T47D (cell line): ENCODE measurements around the gene ITLN1.

Source experiments
- DNase-seq, 2 experiments: peaks; one replicate each; pipeline versions ENCODE4 v3.0.0 to v3.0.0-alpha.2; 2011 to 2012; ENCODE audit warnings: low read depth in 1 of 2, low spot score in 1 of 2
- JUND ChIP-seq: IDR thresholded peaks from 2 replicates; pipeline ENCODE4 v1.6.1; 2012; ENCODE audit warnings: low read depth
- in situ Hi-C: cut with HindIII; loops from 2 replicates; pipeline ENCODE4 v1.10.0; 2016; ENCODE audit warnings: low sequenced_read_pairs, low pct_unique_long_range_greater_than_20kb

The ITLN1 gene

DNA sequence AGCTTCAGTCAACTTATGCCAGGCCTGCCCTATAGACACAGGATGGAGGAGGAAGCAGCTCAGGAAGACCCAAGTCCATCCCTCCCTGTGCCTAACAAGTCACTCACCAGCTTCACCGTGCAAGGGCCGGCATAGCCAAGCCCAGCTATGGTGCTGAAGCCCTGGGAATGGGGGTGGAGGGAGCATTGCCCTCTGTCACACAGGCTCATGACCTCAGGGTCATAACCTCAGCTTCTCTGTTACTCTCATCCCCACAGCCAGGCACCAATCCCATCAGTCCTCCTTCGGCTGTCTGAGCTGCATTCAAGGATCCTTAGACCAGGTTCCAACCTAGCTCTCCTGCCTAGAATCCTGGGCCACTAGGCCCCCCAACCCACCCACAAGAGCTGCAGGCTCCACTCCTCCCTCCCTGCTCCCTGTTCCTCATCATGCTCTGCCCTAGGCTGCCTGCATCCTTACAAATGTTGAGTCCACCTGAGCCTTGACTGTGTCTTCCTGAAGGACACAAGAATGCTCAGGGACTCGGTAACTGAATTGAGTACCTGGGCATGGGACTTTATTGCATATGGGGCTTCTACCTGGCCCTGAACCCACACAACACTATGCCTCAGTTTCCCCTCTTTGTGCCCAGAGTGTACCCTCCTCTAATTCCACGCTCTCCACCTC, 24.0 kb downstream of the ITLN1 start:
- in situ Hi-C loops: no loop called here
- TF ChIP-seq JUND: no peak
- DNase-seq: no peak

DNA sequence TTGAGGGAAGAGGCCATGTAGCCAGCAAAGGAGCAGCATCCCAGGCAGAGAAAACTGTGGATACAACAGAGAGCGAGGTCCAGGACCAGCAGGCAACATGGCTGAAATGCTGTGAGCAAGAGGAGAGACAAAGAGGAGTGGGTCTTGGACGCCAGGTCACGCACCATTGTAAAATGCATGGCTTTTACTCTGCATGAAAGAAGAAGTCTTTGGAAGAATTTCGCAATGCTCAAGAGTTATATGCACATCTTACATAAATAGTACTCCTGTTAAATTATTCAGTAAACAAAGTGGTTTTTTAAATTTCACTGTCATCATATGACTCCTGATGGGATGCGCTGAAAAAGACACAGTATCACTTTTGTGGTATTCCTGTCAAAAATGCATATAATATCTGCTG, 25.8 kb downstream of the ITLN1 start:
- TF ChIP-seq JUND: no peak
- DNase-seq: no peak
- in situ Hi-C loops: no loop called here

DNA sequence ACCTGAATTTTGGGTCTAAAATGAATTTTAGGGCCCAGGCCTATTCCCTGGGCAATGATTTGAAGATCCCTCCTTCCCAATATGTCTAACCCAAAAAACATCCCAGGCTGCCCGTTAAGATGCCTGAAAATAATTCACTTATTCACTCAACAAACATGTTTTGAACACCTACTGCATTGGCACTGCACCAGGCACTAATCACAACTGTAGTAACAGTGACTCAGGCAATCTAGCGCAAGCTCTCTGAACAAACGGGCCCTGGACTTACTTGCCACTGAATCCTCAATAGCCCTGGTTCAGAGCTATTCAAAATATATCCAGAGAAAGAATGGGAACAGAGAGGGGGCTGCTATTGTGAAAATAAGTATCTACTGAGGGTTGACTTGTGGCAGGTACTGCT, 26.5 kb downstream of the ITLN1 start:
- TF ChIP-seq JUND: no peak
- DNase-seq: no peak
- in situ Hi-C loops: no loop called here

DNA sequence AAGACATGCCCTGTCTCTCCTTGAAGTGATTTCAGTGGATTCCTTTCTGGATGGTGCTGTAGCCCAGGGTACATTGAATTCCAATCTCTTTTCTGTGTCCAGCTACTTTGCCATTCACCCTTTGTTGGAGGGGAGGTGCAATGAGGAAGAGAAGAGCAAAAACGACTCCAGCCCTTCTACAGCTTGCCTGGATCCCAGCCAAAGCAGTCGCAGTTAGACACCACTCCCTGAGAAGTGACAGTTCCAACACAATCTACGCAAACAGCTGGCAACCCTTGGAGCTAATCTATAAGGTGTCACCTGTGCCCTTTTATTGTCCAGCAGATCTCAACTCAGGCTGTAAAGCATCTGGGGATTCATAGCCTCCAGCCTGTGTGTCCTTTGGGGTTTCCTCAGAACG, 26.9 kb downstream of the ITLN1 start:
- TF ChIP-seq JUND: no peak
- no peak for DNase-seq
- in situ Hi-C loops: no loop called here

DNA sequence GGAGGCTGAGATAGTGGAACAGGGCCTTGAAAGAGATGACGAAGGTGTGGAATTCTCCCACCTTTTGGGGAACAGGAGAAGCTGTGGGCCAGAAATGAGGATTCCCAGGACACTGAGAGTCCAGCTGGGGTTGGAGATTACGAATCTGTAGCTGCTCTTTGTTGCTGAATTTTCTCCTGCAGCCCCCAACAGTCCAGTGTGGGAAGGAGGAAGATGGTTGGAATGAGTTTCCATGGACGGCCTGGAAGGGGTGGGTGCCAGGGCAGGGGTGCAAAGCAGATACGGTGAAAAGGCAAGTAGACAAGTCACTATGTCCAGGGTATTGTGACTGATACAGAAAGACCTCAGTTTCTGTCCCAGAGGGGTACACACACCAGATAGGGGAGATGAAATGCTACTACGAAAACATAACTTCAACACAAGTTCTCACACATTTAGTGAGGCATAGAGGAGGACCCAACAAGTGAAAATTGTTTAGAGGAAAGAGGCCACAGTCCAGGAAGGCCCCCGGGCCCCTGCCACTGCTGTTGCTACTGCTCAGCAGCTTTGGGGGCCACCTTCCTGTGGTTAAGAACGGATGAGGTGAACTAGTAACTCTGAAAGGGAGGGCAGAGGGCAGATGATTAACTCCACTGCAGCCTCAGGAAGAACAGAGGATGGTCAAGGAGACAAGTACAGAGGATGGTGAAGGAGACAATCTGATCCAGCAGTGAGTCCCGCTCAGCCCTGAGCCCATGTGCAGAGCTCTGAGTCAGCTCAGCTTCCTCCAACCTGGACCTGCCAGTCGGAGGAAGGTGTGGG, 29.6 kb downstream of the ITLN1 start:
- in situ Hi-C loops: no loop called here
- TF ChIP-seq JUND: no peak

DNA sequence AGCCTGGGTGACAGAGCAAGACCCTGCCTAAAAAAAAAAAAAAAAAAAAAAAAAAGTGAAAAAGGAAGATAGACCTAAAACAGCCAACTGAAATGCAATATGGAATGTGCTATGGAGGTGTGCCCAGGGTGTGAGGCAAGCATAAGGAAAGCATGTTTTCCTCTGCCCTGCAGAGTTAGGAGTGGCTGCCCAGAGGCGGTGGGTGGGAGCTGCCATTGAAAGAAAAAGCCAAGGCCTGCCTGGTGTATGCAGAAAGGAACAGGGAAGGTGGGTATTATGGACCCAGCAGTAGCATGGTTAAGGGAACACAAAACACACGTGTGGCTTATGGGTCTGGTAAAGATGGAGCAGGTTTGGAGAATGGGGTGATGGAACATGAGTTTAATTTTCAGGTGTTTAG, 31.2 kb downstream of the ITLN1 start:
- in situ Hi-C loops: no loop called here
- DNase-seq: no peak
- no peak for TF ChIP-seq JUND

More for the DNA sequence above, 29.6 kb downstream of the ITLN1 start:
- no peak for DNase-seq

DNA sequence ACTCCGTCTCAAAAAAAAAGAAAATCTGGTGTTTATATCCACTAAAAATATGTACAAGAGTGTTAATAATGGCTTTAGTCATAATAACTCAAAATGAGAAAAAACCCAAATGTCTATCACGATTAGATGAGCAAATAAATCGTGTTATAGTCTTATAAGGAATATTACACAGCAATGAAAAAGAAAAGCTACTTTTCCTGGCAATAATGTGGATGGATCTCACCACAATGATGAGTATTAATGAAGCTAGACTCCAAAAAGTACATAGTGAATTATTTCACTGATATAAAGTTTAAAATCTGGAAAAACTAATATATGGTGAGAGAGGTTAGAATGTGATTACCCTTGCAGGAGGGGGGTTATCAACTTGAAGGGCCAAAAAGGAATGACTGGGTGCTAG, 32.0 kb downstream of the ITLN1 start:
- DNase-seq: no peak
- no peak for TF ChIP-seq JUND
- in situ Hi-C loops: no loop called here

DNA sequence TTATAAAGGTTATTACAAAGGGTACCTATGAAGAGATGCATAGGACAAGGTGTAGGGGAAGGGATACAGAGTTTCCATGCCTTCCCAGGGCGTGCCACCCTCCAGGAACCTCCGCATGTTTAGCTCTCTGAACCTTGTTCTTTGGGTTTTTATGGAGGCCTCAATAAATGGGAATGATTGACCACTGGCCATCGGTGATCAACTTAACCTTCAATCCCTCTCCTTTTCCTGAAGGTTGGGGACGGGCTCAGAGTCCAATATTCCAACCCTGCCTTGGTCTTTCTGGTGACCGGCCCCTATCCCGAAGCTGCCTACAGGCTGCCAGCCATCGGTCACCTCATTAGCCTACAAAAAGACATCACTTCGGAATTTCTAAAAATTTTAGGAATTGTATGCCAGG, 34.0 kb downstream of the ITLN1 start:
- TF ChIP-seq JUND: no peak
- DNase-seq: no peak
- in situ Hi-C loops: no loop called here

DNA sequence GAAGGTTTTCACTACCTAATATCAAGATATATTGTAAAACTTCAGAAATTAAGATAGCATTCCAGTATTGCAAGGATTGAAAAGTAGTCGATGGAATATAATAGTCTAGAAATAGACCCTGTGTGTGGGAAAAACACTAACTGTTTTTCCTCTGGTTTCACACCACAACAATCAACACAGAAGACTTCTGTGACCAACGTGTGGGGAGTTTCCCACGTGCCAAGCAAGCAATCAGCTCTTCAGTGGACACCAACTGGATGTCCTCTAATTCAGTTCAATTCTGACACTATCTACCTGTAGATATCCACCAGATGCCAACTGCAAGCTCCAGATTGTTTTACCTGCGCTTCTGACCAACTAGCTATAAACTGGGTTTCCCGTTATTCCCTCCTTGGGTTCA, 34.4 kb downstream of the ITLN1 start:
- no peak for TF ChIP-seq JUND
- in situ Hi-C loops: no loop called here
- no peak for DNase-seq

DNA sequence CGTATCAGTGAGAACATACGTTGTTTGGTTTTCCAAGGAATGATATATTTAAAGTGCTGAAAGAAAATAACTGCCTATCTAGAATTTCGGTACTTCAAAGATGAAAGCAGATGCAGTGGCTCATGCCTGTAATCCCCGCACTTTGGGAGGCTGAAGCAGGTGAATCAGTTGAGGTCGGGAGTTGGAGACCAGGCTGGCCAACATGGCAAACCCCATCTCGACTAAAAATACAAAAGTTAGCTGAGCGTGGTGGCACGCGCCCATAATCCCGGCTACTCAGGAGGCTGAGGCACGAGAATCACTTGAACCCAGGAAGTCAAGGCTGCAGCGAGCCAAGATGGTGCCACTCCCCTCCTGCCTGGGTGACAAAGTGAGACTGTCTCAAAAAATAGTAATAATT, 38.7 kb downstream of the ITLN1 start:
- TF ChIP-seq JUND: no peak
- DNase-seq: no peak
- in situ Hi-C loops: no loop called here

DNA sequence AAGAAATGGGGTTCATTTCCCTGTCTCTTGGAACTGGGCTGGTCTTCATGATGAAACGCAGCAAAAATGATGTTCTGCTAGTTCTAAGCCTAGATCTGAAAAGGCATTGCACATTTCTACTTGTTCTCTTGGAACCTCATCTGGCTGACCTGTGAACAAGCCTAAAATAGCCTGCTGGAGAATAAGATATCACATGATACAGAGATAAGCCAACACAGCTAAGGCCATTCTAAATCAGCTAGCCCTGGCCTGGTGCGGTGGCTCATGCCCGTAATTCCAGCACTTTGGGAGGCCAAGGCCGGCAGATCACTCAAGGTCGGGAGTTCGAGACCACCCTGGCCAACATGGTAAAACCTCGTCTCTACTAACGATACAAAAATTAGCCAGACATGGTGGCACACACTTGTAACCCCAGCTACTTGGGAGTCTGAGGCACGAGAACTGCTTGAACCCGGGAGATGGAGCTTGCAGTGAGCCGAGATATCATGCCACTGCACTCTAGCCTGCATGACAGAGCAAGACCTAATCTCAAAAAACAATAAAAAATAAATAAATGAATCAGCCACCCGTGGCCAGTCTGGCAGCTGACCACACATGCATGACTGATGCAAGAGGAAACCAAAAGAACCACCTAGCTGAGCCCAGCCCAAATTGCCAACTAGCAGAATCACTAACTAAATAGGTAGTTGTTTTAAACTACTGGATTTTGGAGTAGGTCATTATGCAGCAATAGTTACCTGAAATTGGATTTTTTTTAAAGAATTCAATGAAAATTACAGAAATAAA, 40.3 kb downstream of the ITLN1 start:
- in situ Hi-C loops: no loop called here
- TF ChIP-seq JUND: no peak
- no peak for DNase-seq

DNA sequence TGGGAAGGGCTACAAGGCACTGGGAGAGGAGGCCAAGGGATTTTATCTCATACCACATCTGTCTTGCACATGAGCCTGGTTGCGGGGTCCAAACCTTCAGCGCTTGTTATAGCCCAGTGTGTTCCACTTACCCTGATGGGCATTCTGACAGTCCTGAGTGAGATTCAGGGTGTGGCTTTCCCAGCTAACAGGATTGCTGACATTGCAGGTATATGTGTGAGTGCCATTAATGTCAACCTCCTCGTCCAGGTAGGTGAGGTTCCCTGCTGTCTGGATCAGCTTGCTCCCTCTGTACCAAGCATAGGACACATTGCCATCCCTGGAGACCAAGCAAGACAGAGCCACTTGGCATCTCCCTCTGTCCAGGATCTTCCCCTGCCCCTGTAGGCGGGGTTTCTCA, 43.9 kb downstream of the ITLN1 start:
- no peak for TF ChIP-seq JUND
- DNase-seq: no peak
- in situ Hi-C loops: no loop called here

DNA sequence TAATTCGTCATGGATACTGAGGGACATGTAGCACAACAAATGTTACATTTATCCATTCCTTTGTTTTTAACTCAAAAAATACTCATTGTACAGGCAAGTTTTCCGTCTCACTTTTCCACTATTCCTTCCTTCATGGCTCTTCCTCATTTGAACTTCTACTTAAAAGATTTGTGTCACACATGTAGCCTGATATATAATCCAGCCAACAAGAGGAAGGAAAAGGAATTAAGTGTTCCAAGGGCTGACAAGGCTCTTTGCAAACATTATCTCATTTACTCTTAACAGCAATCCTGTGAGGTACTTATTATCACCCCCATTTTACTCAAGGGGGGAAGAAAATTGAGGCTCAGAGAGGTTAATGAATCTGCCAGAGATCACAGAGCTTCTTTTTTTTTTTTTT, 45.2 kb downstream of the ITLN1 start:
- no peak for DNase-seq
- TF ChIP-seq JUND: no peak
- in situ Hi-C loops: no loop called here
